Stimulated activated CD4-positive, alpha-beta T cell treated with anti-CD3 and anti-CD28 coated beads, Interleukin-1b, Interleukin-23, amount 100 ng/mL, for 4 hours (primary cell): Measurements from ENCODE around the gene SMARCD1.

Experiments used
- DNase-seq, 2 donors: peaks; one replicate each; pipeline ENCODE4 v3.0.0-alpha.2; 2020; ENCODE audit warnings: low read depth in 2 of 2

SMARCD1 gene

DNA sequence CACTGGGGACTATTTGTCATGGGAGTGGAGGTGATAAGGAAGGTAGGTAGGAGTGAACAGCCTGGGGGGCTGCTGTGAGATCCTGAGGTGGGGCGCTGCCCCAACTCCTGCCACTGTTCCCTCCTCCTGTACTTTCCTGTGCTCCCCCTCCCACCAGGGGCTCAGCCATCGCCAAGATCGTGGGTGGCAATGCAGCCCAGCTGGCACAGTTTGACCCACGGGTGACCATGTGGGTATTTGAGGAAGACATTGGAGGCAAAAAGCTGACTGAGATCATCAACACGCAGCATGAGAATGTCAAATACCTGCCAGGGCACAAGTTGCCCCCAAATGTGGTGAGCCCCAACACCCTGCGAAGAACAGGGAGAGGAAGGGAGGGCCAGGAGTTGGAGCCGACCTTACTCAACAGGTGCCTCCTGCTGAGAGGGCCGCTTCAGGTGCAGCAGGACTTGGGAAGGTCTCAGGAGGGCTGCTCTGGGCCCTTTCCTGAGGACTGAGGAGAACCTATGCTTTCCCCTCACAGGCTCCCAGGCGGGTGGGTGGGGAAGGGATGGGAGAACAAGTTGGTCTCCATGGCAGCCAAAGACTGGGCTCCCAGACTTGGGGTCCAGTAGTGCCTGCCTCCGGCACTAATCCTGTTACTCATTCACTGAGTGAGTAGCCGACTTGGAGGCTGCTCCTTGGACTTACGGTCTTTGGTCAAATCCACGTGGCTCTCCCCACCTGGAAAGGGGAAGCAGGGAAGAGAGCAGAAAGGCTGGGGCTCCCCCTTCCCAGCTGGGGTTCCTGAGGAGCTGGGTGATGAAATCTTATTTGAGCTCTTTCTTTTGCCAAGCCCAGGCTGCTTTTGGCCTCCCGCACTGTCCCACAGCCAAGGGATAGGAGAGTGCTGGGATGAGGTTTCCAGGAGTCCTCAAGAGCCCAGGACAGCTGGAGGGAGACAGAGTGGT, 19.6 kb downstream of the SMARCD1 start:
- no peak for DNase-seq

DNA sequence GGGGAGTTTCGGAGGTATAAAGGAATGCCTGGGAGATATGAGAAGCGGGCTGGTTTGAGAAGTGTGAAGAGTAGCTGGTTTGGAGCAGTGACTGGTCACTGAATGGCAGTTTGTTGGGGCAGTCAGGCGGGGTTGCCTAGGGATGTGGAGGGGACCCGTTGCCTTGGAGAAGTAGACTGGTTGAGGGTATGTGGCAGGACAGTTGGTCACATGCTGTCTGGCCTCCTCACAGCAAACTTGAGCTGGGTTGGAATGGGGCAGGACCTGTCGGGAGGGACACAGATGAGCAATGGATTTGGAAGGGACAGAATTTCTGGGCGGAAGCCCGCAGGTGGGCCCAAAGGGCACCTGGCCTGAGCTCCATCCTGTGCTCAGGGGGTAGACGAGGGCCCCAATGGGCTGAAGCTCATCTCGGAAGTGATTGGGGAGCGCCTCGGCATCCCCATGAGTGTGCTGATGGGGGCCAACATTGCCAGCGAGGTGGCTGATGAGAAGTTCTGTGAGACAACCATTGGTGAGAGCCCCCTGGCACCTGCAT, 20.8 kb downstream of the SMARCD1 start:
- no peak for DNase-seq

DNA sequence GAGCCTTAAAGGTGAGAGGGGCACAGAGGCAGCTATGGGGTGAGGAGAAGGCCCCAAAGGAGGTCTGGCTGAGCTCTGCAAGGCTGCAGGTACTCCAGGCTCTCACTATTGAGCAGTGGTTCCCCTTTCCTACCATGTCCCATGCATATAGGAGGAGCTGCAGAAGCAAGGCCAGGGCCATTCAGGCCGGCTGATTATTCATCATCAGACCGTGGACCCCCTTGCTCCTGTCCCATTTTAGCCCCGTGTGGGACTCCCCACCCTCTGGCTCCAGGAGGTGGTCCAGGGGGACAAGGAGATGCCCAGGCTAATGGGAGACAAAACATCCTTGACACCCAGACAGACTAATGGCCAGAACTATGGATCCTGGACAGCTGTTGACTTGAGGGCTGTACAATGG, 21.8 kb downstream of the SMARCD1 start:
- no peak for DNase-seq

DNA sequence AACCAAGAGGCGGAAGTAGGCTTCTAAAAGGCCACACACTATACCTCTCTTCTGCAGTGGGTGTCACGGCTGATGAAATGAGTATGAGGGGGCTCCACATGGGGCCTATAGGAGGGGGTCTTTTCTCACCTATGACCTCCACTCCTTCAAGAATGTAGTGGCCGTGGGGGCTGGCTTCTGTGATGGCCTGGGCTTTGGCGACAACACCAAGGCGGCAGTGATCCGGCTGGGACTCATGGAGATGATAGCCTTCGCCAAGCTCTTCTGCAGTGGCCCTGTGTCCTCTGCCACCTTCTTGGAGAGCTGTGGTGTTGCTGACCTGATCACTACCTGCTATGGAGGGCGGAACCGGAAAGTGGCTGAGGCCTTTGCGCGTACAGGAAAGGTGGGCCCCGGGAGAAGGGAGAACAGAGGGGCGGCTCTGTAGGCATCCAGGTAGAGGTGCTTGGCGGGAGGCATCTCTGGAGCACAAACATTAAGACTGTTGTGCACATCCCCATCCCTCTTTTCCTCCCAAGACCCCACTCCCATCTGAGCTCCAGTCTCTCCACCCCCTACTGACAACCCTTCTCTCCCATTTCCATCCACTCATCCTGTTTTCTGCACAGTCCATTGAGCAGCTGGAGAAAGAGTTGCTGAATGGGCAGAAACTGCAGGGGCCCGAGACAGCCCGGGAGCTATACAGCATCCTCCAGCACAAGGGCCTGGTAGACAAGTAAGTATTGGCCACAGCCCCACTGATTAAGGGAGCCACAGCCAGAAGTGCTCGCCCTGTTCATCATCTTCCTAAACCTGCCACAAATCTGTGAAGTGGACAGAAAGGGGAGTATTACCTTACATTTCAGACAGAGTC, 22.5 kb downstream of the SMARCD1 start:
- DNase-seq: no peak

DNA sequence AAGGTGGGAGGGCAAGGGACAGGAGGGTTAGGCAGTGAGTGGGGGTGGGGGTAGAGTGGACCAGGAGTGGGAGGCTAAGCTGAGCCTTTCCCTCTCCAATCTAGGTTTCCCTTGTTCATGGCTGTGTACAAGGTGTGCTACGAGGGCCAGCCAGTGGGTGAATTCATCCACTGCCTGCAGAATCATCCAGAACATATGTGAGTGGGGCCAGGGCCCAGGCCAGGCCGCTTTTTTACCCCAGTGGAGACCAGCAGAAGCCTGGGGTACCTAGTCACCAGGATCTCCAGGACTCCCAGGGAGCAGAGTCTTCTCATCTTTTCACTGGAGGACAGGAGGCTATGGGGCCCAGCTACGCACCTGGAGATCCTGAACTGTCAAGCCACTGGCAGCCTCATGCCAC, 24.2 kb downstream of the SMARCD1 start:
- DNase-seq: no peak

DNA sequence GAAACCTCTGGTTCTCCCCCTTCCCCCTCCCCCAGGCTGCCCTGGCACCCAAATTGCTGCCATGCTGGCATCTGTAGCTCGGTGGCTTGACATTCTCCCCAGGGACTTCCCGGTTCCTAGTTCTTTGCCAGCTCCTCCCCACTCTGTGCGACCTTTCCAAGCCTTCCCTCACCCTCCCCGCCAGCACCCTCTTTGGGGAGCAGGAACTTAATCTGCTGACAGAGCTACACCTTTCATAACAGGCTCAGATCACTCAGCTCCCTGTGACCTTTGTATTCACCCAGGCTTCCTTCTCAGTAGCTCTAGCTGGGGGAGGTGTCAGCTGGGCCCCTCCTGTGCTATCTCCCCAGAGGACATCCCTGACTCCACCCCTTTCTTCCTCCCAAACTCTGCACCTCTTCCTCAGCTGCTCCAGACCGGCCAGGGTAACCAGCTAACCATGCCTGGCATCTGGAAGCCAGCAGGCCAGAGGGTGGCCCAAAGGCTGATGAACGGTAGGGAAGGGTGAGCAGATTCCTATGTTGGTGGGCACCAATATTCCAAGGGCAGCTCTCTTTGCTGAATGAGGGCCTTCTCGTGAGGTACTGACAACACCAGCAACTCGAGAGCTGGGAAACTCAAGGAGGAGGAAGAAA, 25.1 kb downstream of the SMARCD1 start:
- no peak for DNase-seq

DNA sequence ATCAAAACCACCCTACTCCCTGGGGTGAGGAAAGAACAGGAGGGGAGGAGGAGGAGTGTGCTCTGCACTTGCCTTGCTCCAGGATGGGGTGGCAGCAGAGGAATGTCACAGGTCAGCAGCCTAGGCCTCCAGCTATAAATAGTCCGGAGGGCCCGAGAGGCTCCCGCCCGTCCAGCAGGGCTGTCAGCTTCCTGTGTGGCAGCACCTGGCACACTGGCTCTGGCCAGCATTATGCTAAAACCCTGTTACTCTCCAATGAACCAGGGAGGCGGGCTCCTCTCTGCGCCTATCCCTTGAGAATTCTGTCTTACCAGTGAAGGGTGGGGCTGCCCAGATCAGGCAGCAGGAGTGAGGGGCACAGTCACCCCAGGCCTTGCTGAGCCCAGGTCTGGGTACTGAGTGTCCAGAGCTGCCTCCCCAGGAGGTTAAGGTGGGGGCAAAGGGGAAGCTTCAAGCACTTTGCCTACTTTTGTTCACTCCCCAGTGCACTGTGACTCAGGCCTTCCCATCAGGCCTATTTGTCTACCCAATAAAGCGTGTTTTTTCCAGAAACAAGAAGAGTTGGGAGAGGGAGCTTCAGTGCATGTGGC, 25.7 kb downstream of the SMARCD1 start:
- DNase-seq: no peak

DNA sequence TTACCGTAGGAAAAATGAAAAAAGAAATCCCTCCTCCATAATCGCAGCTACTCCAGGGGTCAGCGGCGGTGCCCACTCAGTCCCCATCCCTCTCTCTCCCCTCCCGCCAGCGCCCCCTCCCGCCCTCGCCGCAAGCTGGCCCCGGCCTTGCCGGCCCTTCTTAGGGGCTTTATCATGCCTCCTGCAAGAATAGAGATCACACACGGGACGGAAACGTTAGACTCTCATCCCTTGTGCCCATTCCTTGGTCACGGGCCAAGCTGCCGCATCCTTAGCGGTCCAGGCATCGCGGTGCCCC, 26.2 kb downstream of the SMARCD1 start:
- DNase-seq: no peak

DNA sequence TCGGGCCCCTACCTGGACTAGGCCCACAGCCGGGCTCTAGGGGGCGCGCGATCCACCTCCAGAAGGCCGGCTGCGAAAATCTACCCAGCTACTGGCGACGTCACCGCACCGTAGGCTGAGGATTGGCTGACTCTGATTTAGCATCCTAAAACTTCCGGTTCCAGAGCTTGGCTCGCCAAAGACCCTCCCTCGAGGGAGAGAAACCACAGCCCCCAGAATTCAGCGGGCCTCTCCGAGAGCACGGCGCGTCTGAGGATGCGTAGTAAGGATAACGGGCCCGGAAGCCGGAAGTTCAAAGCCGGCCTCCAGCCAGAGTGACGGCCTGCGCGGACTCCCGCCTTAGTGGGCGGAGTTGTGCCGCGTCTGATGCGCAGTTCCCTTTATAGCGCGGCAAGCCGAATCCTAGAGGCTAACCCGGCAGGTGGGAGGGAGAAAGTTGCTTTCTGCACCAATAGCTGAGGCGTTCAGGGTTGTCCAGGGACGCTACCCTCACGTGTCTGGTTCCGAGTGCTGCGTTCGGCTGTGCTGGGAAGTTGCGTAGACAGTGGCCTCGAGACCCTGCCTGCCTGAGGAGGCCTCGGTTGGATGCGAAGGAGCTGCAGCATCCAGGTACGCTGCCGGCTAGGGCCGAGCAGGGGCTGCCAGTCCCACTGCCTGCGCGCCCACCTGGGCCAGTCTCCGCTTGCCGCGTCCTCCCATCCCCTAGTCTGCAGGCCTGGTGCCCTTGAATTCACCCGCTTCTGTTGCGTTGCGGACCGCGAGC, 26.7 kb downstream of the SMARCD1 start, which contains the start of gene COX14:
TSS of gene COX14 (plus strand) at position 544 of the 763 bp plus-strand sequence. CDS start 7,808 bp downstream, outside the sequence.
- DNase-seq: peak; percentile 98 to 99

DNA sequence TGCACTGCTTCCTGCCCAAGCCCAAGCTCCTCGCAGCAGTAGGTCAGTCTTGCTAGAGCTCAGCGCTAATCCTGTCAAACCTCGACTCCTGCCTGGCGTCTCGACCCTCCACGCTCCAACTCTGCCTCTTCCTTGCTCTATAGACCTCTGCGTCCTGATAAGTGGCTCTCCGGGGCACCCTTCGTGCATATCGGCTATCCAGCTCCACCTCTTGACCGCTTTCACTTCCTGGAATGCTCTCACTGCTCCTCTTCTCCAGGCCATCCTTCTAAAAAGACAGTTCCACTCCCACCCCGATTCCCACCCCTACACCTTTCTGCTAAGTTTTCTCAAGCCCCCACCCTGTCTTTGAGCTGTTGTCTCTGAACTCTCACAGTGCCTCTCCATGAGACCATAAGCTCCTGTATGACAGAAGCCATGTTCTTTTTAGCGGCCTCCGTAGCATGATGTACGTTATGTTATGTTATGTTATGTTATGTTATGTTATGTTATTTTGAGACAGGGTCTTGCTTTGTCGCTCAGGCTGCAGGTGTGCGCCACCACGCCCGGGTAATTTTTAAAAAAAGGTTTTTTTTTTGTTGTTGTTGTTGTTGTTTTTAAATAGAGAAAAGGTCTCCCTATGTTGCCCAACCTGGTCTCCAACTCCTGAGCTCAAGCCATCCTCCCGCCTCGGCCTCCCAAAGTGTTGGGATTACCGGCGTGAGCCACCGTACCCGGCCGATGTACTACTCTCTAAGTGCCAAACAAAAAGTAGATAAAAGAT, 27.5 kb downstream of the SMARCD1 start:
- no peak for DNase-seq

DNA sequence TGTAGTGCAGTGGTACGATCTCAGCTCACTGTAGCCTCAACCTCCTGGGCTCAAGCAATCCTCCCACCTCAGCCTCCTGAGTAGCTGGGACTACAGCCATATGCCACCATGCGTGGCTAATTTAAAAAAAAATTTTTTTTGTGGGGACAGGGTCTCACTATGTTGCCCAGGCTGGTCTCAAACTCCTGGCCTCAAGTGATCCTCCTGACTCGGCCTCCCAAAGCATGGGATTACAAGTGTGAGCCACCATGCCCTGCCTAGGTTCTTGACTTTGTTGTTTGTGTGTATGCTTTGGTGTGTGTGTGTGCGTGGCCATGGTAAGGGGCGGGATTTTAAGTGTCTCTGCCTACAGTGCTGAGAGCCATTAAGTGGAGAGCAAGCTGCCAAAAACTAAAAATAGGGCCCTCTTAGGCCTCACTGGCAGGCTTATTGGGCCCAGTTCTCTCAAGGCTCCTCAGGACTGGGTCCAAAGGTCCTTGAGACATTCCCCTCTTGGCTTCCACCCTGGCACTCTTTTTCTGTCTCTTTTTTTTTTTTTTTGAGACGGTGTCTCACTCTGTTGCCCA, 32.0 kb downstream of the SMARCD1 start:
- DNase-seq: no peak

DNA sequence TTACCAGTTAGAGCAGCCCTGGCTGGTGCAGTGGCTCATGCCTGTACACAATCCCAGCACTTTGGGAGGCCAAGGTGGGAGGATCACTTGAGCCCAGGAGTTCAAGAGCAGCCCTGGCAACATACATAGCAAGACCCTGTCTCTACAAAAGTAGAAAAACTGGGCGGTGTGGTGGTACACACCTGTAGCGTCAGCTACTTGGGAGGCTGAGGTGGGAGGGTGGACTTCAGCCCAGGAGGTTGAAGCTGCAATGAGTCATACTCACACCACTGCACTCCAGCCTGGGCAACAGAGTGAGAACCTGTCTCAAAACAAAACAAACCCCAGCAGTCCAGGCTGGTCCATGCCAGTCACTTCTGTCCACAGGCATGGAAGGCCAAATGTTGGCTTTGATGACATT, 34.2 kb downstream of the SMARCD1 start:
- no peak for DNase-seq

DNA sequence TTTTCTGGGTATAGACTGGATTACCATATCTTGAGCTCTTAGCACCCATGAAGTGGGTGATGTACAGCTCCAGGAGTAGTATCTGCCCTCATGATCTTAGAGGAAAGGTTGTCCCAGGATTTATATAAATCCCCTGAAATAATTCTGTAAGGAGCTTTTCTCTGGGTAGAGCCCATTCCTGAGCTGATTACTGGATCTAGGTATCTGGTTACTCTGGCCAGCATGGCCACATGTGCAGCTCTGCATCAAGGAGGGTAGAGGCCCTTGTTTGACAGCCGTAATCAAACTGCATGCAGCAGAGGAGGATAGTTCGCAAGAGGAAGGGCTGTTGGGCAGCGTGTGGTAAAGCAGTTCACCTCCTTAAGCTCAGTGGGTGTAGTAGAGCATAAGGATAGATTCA, 35.4 kb downstream of the SMARCD1 start:
- no peak for DNase-seq

DNA sequence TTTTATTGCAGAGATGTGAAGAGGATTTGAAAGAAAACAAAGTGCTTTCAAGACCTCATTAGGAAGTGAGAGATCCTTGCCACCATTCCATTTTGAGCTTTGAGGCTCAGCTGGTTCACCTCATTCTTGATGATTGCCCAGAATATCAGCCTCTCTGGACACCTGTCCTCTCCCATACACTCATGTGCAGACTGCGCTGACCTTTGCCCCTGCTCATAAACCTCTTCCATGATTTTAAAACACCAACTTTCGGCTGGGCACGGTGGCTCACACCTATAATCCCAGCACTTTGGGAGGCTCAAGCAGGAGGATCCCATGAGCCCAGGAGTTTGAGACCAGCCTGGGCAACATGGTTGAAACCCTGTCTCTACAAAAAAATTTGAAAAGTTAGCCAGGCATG, 35.8 kb downstream of the SMARCD1 start:
- no peak for DNase-seq

DNA sequence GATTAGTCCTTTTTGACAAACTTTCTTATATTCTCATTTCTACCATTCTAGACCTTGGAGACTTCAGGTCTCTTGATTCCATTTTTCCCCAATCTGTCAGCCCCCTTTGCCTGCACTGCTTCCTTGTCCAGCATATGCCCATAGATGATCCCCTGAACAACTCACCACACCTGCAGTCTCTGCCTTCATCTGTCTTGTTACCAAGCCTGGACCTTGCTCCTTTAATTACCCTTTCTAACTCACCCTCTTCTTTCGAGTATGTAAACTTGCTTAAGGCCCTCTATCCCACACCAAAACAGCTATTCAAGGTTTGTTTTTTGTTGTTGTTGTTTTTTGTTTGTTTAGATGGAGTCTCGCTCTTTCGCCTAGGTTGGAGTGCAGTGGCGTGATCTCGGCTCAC, 36.5 kb downstream of the SMARCD1 start:
- no peak for DNase-seq

DNA sequence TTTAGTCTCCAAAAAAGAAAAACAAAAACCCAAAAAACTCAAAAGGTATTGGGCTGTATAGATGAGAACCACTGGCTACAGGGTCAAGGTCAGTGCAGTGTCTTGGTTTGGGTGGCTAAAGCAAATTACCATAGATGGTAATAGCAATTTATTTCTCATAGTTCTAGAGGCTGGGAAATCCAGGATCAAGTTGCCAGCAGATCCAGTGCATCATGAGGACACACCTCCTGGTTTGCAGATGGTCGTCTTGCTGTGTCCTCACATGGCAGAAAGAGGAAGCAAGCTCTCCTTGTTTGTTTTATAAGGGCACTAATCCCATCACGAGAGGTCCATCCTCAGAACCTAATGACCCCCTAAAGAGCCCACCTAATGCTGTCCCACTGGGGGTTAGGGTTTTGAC, 38.1 kb downstream of the SMARCD1 start:
- no peak for DNase-seq

DNA sequence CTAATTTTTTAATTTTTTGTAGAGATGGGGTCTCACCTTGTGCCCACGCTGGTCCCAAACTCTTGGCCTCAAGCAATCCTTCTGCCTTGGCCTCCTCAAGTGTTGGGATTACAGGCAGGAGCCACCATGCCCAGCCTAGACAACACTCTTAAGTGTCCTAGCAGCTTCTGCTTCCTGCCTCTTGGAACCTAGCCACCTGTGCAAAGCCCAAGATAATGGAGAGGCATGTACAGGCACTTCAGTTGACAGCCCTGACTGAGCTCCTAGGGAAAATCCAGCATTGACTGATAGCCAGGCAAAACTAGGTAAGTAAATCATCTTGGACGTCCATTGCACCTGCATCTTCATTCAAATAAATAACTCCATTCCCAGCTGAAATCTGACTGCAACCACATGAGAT, 42.4 kb downstream of the SMARCD1 start:
- DNase-seq: no peak

DNA sequence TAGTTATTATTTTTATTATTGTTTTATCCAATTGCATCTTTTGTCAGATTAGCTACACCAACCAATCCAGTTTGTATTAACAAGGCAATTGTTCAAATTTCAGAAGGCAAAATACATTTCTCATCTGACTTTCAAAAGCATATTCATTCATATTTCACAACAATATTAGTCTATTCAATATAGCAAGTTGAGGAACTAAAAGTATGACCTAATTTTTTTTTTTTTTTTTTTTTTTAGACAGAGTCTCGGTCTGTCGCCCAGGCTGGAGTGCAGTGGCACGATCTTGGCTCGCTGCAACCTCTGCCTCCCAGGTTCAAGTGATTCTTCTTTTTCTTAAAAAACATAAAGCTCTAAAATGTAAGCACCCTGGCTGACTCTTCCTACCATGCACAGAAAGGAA, 44.1 kb downstream of the SMARCD1 start:
- DNase-seq: no peak

DNA sequence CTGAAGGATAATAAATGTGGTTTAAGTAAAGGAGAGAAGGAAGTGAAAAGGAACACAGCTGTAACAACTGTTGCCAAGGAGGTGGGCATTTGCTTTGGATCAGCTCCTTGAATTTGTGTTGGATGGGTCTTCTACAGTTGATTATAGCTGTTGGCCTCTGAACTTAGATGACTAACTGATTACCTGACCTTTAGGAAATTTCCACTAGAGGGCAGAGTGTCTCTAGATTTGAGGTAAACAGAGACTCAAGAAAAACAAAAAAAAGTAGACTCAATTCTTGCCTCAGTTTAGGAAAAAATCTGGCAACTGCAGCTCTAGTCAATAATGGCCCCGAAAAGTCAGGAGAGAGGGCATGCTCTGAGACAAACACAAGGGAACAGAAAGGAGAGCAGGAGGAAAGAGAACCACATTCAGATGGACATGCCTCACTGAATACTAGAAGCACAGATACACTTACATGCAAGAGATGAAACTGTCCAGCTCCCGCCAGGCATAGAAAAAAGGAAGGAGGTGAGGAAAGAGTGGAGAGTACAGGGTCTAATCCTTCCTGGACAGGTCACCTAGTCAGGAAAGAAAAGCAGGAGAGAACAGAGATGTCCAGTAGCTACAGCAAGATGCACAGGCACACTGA, 47.5 kb downstream of the SMARCD1 start:
- no peak for DNase-seq
